Uterus (tissue), 2 donors: ENCODE data around the gene SYNRG.
A peak's percentile ranks its signal among the peaks of the same experiment; 100 is the strongest.

Experiments used
- POLR2A ChIP-seq, 2 donors: fragments of 450-650 bp; IDR thresholded peaks; one replicate each; pipeline ENCODE4 v1.6.1; 2016; ENCODE audit warnings: antibody characterized with exemption in 2 of 2, mild to moderate bottlenecking in 1 of 2, moderate library complexity in 1 of 2
- TF ChIP-seq, protein P1 (sequence below), 4 experiments: fragments of 200-600 bp in 2 of 4; fragments of 450-650 bp in 2 of 4; sonication (generic) in 2 of 4; IDR thresholded peaks; one replicate each; pipeline ENCODE4 v1.5.1; 2016 to 2019; ENCODE audit warnings: antibody characterized with exemption in 4 of 4, mild to moderate bottlenecking in 2 of 4, moderate library complexity in 1 of 4

DNA sequence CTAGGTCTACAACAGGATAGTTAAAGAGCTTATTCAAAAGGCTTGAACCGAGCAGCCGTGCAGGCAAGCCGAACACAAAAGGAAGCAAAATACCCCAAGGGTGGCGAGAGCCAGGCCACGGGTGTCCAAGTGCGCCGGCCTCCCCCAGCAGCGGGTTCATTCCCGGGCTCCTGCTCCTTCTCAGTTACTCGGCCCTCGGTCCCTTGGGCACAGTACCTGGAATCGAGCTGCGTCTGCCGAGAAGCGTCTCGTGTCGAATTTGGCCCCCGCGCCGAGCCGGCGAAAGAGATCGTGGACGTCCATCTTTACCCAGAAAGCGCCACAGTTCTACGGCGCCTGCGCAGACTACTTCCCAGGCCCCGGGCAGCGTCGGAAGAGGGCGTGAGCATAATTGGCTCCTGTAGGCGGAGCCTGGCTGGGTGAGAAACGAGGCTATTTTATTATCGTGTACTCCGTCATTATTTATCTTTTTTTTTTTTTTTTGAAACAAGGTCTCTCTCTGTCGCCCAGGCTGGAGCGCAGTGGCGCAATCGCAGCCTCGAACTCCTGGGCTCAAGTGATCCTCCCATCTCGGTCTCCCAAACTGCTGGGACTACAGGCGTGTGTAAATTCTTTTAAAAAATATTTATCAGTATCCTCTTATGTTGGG lies 34.0 kb upstream of the SYNRG start, which contains the start of gene DDX52:
- TF ChIP-seq, protein P1, sequence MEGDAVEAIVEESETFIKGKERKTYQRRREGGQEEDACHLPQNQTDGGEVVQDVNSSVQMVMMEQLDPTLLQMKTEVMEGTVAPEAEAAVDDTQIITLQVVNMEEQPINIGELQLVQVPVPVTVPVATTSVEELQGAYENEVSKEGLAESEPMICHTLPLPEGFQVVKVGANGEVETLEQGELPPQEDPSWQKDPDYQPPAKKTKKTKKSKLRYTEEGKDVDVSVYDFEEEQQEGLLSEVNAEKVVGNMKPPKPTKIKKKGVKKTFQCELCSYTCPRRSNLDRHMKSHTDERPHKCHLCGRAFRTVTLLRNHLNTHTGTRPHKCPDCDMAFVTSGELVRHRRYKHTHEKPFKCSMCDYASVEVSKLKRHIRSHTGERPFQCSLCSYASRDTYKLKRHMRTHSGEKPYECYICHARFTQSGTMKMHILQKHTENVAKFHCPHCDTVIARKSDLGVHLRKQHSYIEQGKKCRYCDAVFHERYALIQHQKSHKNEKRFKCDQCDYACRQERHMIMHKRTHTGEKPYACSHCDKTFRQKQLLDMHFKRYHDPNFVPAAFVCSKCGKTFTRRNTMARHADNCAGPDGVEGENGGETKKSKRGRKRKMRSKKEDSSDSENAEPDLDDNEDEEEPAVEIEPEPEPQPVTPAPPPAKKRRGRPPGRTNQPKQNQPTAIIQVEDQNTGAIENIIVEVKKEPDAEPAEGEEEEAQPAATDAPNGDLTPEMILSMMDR (IDR thresholded peaks at IDR 0.05) = peak in 2 of 4 experiments; percentile 19 to 22
- TF ChIP-seq POLR2A (IDR thresholded peaks at IDR 0.05) = peak; percentile 20 to 64
